HG02678 (cell line): ENCODE measurements around the gene CTIF.

Experiments
- ATAC-seq: cut with Tn5 transposase; IDR thresholded peaks from one replicate; pipeline ENCODE4 v1.9.1; 2021; ENCODE audit warnings: mild to moderate bottlenecking, moderate library complexity; ENCODE audit not compliant: unreplicated experiment

The CTIF gene

DNA sequence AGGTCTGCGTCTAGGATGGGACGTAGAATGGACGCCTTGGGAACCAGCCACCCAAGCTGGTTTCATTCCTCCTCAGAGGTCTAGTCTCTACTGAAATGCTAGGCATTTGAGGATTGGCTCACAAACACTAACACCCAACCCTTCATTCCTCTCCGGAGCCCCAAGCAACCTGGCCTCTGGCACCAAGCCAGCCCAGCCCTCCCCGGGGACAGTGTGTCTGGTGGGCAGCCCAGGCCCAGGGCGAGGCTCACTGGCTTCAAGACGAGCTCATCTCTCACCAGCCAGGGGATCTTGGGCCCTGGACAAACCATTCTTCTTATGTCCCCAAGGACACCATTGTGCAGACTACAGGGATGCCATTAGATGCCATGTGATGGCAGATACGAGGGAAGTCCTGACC lies 182.5 kb downstream of the CTIF start:
- ATAC-seq, result no peak

DNA sequence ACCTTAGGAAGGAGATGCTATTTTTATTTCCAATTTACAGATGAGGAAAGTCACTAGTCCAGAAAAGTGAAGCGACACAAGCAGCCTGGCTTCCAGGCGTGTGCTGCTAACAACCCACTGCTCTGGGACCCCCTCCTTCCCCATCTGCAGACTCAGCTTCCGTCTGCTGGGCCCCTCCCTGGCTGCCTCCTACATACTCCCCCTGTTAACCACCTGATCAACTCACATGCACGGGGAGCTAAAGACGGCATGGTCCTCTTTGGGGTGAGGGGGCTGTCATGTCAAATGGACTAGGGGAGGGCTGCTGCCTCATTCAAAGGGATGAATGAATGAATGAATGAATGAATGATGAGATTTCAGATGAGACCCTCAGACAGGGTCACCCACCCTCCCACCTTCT lies 184.2 kb downstream of the CTIF start:
- no peak for ATAC-seq

- no peak for ATAC-seq
These were observed 185.0 kb downstream of the CTIF start for GRCh38 chr18:48723837-48724236.

DNA sequence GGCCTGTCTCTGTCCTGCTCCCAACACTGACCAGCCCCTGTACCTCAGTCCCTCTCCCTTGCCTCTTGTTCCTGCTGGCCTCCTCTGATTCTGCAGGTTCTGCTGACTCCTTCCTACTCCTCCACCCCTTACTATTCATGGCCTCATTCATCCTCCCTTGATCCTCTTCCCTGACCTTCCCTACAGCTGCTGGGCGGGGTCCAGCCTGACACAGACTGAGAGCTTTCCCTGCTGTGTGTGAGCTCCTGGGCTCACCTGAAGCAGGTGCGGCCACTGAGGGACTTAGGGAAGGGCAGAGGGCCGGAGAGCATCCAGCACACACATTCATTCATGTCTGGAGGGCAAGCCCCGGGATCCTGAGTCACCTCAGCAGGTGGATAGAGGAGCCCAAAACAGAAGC lies 185.6 kb downstream of the CTIF start:
- ATAC-seq, result no peak

- ATAC-seq, result no peak
These were observed 186.1 kb downstream of the CTIF start for GRCh38 chr18:48724939-48725338.

DNA sequence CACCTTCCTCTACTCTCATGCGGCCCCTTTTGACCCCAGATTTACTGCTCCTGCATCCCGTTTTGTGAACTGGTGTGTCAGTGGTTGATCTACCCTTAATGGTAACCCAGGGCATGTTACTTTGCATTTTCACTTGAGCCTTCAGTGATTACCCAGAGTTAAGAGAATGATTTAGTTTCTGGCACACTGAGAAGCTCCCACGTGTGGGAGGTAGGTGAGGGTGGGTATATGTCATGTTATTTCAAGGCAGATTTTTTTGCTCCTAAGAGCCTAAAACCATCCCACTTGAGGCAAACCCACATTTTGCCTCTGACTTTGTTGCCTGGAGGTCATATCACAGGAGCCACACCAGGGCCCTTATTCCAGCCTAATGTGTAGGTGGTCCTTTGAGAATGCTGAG lies 186.7 kb downstream of the CTIF start:
- no peak for ATAC-seq

GRCh38 chr18:48727681-48728080 lies 188.8 kb downstream of the CTIF start:
- no peak for ATAC-seq

DNA sequence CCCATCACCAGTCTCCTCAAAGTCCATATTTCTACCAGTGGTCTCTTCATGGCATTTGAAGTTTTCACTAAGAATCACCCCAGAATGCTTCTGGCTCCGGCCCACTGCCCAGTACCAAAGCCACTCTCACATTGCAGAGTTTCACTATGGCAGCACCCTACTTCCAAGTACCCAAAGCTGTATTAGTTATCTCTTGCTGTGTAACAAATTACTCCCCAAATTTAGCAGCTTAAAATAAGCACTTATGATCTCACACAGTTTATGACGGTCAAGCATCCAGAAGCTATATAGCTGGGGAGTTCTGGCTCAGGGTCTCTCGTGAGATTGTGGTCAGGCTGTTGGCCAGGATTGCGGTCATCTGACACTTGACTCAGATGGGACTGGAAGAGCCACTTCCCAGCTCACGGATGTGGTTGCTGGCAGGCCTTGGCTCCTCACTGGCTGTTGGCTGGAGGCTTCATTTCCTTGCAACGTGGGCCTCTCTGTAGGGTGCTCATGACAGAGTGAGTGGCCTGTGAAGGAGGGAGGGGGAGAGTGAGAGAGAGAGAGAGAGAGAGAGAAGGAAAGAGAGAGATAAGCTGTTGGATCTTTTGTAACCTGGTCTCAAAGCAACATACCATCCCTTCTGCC lies 189.5 kb downstream of the CTIF start:
- ATAC-seq, result no peak

DNA sequence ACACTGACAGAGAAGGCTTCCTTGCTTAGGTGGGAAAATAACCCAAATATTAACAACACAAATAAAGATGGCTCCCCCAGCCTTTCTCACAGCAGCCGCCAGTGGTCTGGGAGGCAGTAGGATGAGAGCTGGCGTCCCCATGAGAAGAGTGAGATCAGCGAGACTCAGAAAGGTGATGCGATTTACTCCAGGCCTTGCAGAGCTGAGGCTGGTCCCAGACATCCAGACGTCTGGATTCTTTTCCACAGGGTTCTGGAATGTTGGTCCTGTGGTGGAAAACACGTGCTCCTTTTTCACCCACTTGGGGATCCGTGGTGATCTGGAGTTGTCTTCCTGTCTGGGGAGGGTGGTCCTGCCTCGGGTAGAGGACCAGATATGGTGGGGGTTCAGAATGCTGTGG lies 190.6 kb downstream of the CTIF start:
- no peak for ATAC-seq

DNA sequence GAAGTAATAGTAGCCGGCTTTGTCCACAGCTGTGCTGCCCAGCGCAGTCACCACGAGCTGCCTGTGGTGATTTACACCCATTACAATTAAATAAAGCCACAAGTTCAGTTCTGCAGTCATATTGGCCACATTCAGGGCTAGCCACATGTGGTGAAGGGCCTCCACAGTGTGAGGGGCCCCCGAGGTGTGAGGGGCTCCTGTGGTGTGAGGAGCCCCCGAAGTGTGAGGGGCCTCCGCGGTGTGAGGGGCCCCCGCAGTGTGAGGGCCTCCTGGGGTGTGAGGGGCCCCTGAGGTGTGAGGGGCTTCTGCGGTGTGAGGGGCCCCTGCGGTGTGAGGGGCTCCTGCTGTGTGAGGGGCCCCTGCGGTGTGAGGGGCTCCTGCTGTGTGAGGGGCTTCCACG lies 191.2 kb downstream of the CTIF start:
- no peak for ATAC-seq

GRCh38 chr18:48732767-48733424 lies 194.1 kb downstream of the CTIF start:
- ATAC-seq, result no peak

GRCh38 chr18:48733643-48734253 lies 194.9 kb downstream of the CTIF start:
- ATAC-seq, result no peak

DNA sequence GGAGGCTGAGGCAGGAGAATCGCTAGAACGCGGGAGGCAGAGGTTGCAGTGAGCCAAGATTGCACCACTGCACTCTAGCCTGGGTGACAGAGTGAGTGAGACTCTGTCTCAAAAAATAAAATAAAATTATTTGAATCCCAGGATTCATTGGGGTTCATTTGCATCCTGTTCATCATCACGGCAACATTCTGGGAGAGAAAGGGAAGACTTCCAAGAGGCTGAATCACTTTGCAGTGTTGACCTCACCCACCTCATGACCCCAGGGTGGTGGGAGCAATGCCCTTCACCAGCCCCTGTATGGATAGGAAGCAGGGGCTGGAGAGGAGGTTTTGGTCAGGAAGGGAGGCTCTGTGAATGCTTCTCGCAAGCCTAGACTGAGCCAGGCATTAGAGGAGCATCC lies 195.6 kb downstream of the CTIF start:
- ATAC-seq, result no peak

DNA sequence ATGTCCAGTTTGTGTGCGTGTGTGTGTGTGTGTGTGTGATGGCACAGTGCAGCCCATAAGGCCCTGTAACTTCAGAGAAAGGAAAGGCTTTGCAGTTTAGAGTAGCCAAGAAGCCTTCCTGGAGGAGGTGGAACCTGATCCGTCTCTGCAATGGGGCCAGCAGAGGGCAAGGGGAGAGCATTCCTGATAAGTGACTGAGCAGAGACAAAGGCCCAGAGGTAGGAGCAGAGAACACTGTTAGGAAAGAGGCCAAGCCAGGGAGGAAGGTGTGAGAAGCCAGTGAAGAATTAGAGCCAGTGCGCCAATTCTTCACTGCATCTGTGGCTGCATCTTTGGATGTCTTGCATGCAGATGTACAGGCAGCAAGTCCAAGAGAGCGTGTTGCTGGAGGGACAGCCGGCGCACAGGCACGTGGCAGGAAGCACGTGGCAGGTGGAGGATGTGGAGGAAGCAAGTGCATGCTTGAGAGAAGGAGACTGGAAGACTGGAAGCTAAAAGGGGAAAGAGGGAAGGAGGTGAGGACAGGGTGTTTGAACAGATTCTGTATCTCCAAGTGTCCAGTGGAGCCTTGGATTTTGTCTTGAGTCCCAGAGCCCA lies 196.3 kb downstream of the CTIF start:
- ATAC-seq, result no peak

GRCh38 chr18:48735681-48736255 lies 196.9 kb downstream of the CTIF start:
- ATAC-seq, result no peak

- ATAC-seq, result no peak
These were observed 197.8 kb downstream of the CTIF start for GRCh38 chr18:48736321-48737260.

- no peak for ATAC-seq
These were observed 200.6 kb downstream of the CTIF start for GRCh38 chr18:48739266-48740067.

- no peak for ATAC-seq
These were observed 201.2 kb downstream of the CTIF start for GRCh38 chr18:48740068-48740440.

GRCh38 chr18:48740851-48741485 lies 202.1 kb downstream of the CTIF start:
- no peak for ATAC-seq
